Breast epithelium (tissue), 3 donors: ENCODE results near the gene NIFK.

Experiments
- CTCF ChIP-seq, 3 donors: fragments of 450-650 bp; IDR thresholded peaks; one replicate each; pipeline ENCODE4 v1.5.1; 2016 to 2017; ENCODE audit warnings: antibody characterized with exemption in 3 of 3, mild to moderate bottlenecking in 3 of 3, moderate library complexity in 3 of 3
- POLR2A ChIP-seq: fragments of 450-650 bp; IDR thresholded peaks from one replicate; pipeline ENCODE4 v1.6.1; 2016; ENCODE audit warnings: antibody characterized with exemption, mild to moderate bottlenecking, moderate library complexity

GRCh38 chr2:121776885-121777698, 40.4 kb upstream of the NIFK start:
- no peak for TF ChIP-seq CTCF (IDR thresholded peaks at IDR 0.05)
- no peak for TF ChIP-seq POLR2A
